Measurements from ENCODE around the gene MAGEB4. TPM values are rescaled to one million over a fixed set of nuclear protein-coding genes. Genes with fewer than 3 reads are reported as not detected.

Gene MAGEB4
- total and polyA plus RNA-seq, 2 of the 4 experiments (the other 2 are of a cell fraction): not detected

GRCh38 chrX:30280428-30280827, 38.6 kb downstream of the MAGEB4 start:
- Histone ChIP-seq H3K4me2 (ENCODE audit: low read depth, low read length) (no peak overlapping the region), H3K4me3 (ENCODE audit: insufficient read depth, low read depth, low read length) (no peak overlapping the region), H2BK20ac (ENCODE audit: low read depth, low read length) (no peak overlapping the region), H2AK9ac (replicated peaks; ENCODE audit: low read depth, low read length, poor library complexity) (no peak overlapping the region), H3K56ac (ENCODE audit: extremely low read depth, insufficient read depth, low read length) (no peak overlapping the region), H3K9me1 (ENCODE audit: insufficient read depth, low read length) (no peaks in the 10 kb centered on the region; the same call in 1 of the 2 replicates), H3K18ac (ENCODE audit: low read depth, low read length) (no peak overlapping the region), H3K4me1 (ENCODE audit: control insufficient read depth, insufficient read depth, low read length) (peaks cover 4% of the 10 kb centered on the region; the same call in 1 of the 2 replicates), H3K27me3 (ENCODE audit: control insufficient read depth, insufficient read depth, low read length) (no peaks in the 10 kb centered on the region), H2BK15ac (ENCODE audit: low read depth, low read length) (no peak overlapping the region), H2BK120ac (ENCODE audit: low read depth, low read length) (no peak overlapping the region), H2AFZ (replicated peaks; ENCODE audit: low read length, poor library complexity) (no peak overlapping the region), H3K36me3 (ENCODE audit: control insufficient read depth, insufficient read depth, low read length) (no peaks in the 10 kb centered on the region), H3K79me1 (ENCODE audit: low read depth in 1 of 2, low read length in 2 of 2) (no peaks in the 10 kb centered on the region), H3K23ac (ENCODE audit: low read depth, low read length) (no peak overlapping the region), H3K9me3 (ENCODE audit: control insufficient read depth, insufficient read depth, low read length) (no peaks in the 10 kb centered on the region), H2AK5ac (ENCODE audit: low read depth, low read length) (no peak overlapping the region), H2BK5ac (ENCODE audit: low read depth, low read length, poor library complexity, severe bottlenecking) (no peak overlapping the region), H3K9ac (ENCODE audit: low read depth, low read length) (no peak overlapping the region), H4K5ac (ENCODE audit: low read depth, low read length) (no peak overlapping the region), H3K27ac (ENCODE audit: insufficient read depth, low read length) (no peak overlapping the region), H4K8ac (ENCODE audit: low read depth in 2 of 2, low read length in 2 of 2) (no peak overlapping the region), H4K91ac (ENCODE audit: insufficient read depth, low read depth, low read length) (no peak overlapping the region), H3K4ac (ENCODE audit: low read depth, low read length) (no peak overlapping the region), H4K20me1 (ENCODE audit: insufficient read depth, low read length) (no peaks in the 10 kb centered on the region), H3K14ac (replicated peaks; ENCODE audit: low read depth, low read length) (no peak overlapping the region)
- DNase-seq (no peak), ATAC-seq (ENCODE audit: low read depth) (no peak)
- in situ Hi-C loops (cut with MboI; ENCODE audit: low sequenced_read_pairs) (no loop called here), dilution Hi-C loops (cut with HindIII; ENCODE audit: low sequenced_read_pairs, unreplicated experiment) (no loop called here), intact Hi-C loops (cut with micrococcal nuclease) (no loop called here)
- POLR2A ChIA-PET (ENCODE audit: unreplicated experiment): no interaction called here
- no CpG with 5 or more reads among the region's 1 CpG for WGBS, 2 experiments (ENCODE audit: extremely low coverage in 2 of 2, insufficient read length in 1 of 2)
- TF ChIP-seq NFE2L2 (IDR thresholded peaks at IDR 0.05; ENCODE audit: low read depth, low read length) (no peak), SMC3 (IDR thresholded peaks at IDR 0.05; ENCODE audit: low read depth, low read length) (no peak), MAZ (IDR thresholded peaks at IDR 0.05; ENCODE audit: borderline replicate concordance, low read depth, low read length) (no peak), MXI1 (IDR thresholded peaks at IDR 0.05; ENCODE audit: borderline replicate concordance, low read depth, low read length) (no peak), CTCF (conservative IDR thresholded peaks at IDR 0.05; ENCODE audit: low read depth, low read length) (no peak)
- no TSS peak for BruUV-seq (replicated peaks)
- CTCF ChIA-PET: no interaction called here

Data from IMR-90 (cell line).